HepG2 (cell line): Measurements from ENCODE around the gene TIPIN. TPM values are rescaled to one million over a fixed set of nuclear protein-coding genes. Genes with fewer than 3 reads are reported as not detected.
A peak's percentile ranks its signal among the peaks of the same experiment; 100 is the strongest.
"Not testable (repeated sequence)": the region's sequence is repeated elsewhere in the genome, so short reads cannot be mapped to it uniquely, and the experiment has no call there.

Experiments
- ATAC-seq: fragments of 200-7000 bp; cut with Tn5 transposase; 3 replicates; pipeline ENCODE4 v1.9.1; 2020; ENCODE audit warnings: mild to moderate bottlenecking, moderate library complexity
- BruUV-seq: library from RNA; stranded (reverse); fragments of 400-500 nt; replicated peaks from 2 replicates; lab custom pipeline; 2021; lab: Mats Ljungman, UMichigan
- CTCF ChIA-PET: fragments of 300-600 bp; formaldehyde crosslinking; extraction: SDS; loops from one replicate; lab custom pipeline; 2021; ENCODE audit warnings: low total read pairs, inconsistent platforms, low intra/inter-chr PET ratio; lab: Yijun Ruan, JAX
- POLR2A ChIA-PET: fragments of 350-600 bp; sonication (Branson Sonifier 250); formaldehyde crosslinking; loops from one replicate; lab custom pipeline; 2020; ENCODE audit warnings: antibody characterized with exemption, inconsistent platforms; lab: Yijun Ruan, JAX
- DNase-seq: peaks from one replicate; pipeline ENCODE4 v3.0.0-alpha.2; 2015; ENCODE audit warnings: low spot score
- FAIRE-seq: peaks from 3 replicates; lab custom pipeline; 2011; peaks lifted over from hg19 to GRCh38; lab: Jason Lieb, UNC
- H2AFZ ChIP-seq: one replicate; pipeline ENCODE4 v1.6.1; 2011; ENCODE audit warnings: low read length, inconsistent platforms
- H3K27ac ChIP-seq: fragments of 300-600 bp; 3 replicates; pipeline ENCODE4 v1.8.0; 2011; ENCODE audit warnings: mixed run types, mild to moderate bottlenecking, mixed read lengths, low read length, inconsistent platforms; ENCODE audit not compliant: insufficient read depth; ENCODE audit errors: extremely low read length
- H3K27me3 ChIP-seq, 2 experiments: fragments of 200-600 bp in 1 of 2; 2 replicates in 1 of 2; 3 replicates in 1 of 2; pipeline versions ENCODE4 v1.6.0 to v1.8.0; 2011; ENCODE audit warnings: low read length in 2 of 2, mild to moderate bottlenecking in 2 of 2, moderate library complexity in 2 of 2, inconsistent platforms in 1 of 2; ENCODE audit not compliant: insufficient read depth in 2 of 2, control insufficient read depth in 1 of 2
- H3K36me3 ChIP-seq, 2 experiments: fragments of 200-600 bp in 1 of 2; replicated peaks in 1 of 2; 2 replicates in 1 of 2; 3 replicates in 1 of 2; pipeline versions ENCODE4 v1.5.1 to v1.8.0; 2011; ENCODE audit warnings: low read length in 2 of 2, inconsistent platforms in 1 of 2; ENCODE audit not compliant: insufficient read depth in 2 of 2, control insufficient read depth in 1 of 2
- H3K4me1 ChIP-seq: 2 replicates; pipeline ENCODE4 v1.5.1; 2012; ENCODE audit warnings: low read length, inconsistent platforms; ENCODE audit not compliant: insufficient read depth
- H3K4me2 ChIP-seq: 2 replicates; pipeline ENCODE4 v1.6.0; 2011; ENCODE audit warnings: low read depth, low read length, inconsistent platforms
- H3K4me3 ChIP-seq, 3 experiments: fragments of 200-600 bp in 1 of 3; sonication (generic), shearing (Covaris generic) in 1 of 3; replicated peaks in 1 of 3; 2 replicates each; pipeline ENCODE4 v1.5.1; 2011 to 2016; ENCODE audit warnings: low read length in 3 of 3, inconsistent platforms in 2 of 3, low read depth in 2 of 3, mild to moderate bottlenecking in 2 of 3, control low read depth in 1 of 3, mixed read lengths in 1 of 3; ENCODE audit not compliant: insufficient read depth in 1 of 3
- H3K79me2 ChIP-seq: one replicate; pipeline ENCODE4 v1.6.1; 2011; ENCODE audit warnings: low read length, inconsistent platforms; ENCODE audit not compliant: insufficient read depth
- H3K9ac ChIP-seq: 2 replicates; pipeline ENCODE4 v1.6.0; 2011; ENCODE audit warnings: mild to moderate bottlenecking, low read depth, low read length, inconsistent platforms; ENCODE audit not compliant: insufficient read depth
- H3K9me3 ChIP-seq: 2 replicates; pipeline ENCODE4 v1.5.1; 2012; ENCODE audit warnings: mild to moderate bottlenecking, low read length
- H4K20me1 ChIP-seq: 2 replicates; pipeline ENCODE4 v1.6.0; 2011; ENCODE audit warnings: inconsistent platforms, mild to moderate bottlenecking, low read length, moderate library complexity; ENCODE audit not compliant: insufficient read depth
- ATF7 ChIP-seq, 2 experiments: fragments of 450-650 bp in 1 of 2; sonication (generic) in 1 of 2; formaldehyde crosslinking in 1 of 2; IDR thresholded peaks; 2 replicates each; pipeline versions ENCODE4 v1.4.0 to v1.6.1; 2016 to 2020; ENCODE audit warnings: antibody characterized with exemption in 1 of 2, mild to moderate bottlenecking in 1 of 2, missing genetic modification reagents in 1 of 2
- CEBPG ChIP-seq: IDR thresholded peaks from 2 replicates; pipeline ENCODE4 v1.6.1; 2016
- TEAD3 ChIP-seq: optimal IDR thresholded peaks from 2 replicates; pipeline ENCODE3; 2016; ENCODE audit warnings: borderline replicate concordance
- ZMYM3 ChIP-seq: sonication (generic); formaldehyde crosslinking; IDR thresholded peaks from 2 replicates; pipeline ENCODE4 v1.5.1; 2020; ENCODE audit warnings: mild to moderate bottlenecking, missing genetic modification reagents
- ZNF770 ChIP-seq: sonication (generic); formaldehyde crosslinking; IDR thresholded peaks from 2 replicates; pipeline ENCODE4 v1.5.0; 2020; ENCODE audit warnings: mild to moderate bottlenecking, missing genetic modification reagents
- WGBS: methylation state at CpG from one replicate; pipeline ENCODE4 v1.1.6; 2017; ENCODE audit warnings: low lambda C conversion rate; 5-methylcytosine and 5-hydroxymethylcytosine counted together
- in situ Hi-C: cut with HindIII; loops from 2 replicates; pipeline ENCODE4 v1.10.0; 2017; ENCODE audit warnings: low pct_unique_long_range_greater_than_20kb; ENCODE audit not compliant: extremely low pct_ligation_motif_present
- intact Hi-C: fragments of 100-400 bp; cut with micrococcal nuclease; formaldehyde crosslinking; loops from one replicate; pipeline ENCODE4 v1.10.0; 2022; ENCODE audit not compliant: unreplicated experiment
- polyA plus RNA-seq, 8 experiments: library from polyadenylated mRNA; depleted of rRNA in 3 of 8; stranded (reverse) in 7 of 8; unstranded in 1 of 8; fragments of >200 nt; fragmentation: Illumina TruSeq in 4 of 8; extraction: Trizol in 4 of 8; gene quantifications; 2 replicates each; pipeline versions ENCODE4 v1.2.1 to v1.2.3, GENCODE V29; 2011 to 2016; ENCODE audit warnings: low read depth in 4 of 8, missing spikeins in 1 of 8, mixed read lengths in 1 of 8; ENCODE audit not compliant: insufficient read depth in 1 of 8
- total RNA-seq, 5 experiments: library from RNA; depleted of rRNA; stranded (reverse); fragments of >200 nt; fragmentation: Illumina TruSeq; extraction: Trizol; gene quantifications; 2 replicates each; pipeline ENCODE4 v1.2.3, GENCODE V29; 2016; ENCODE audit warnings: low read depth in 1 of 5

TIPIN gene
- total and polyA plus RNA-seq, 2 of the 13 experiments (the other 11 are each of a cell fraction or from before 2014, with no cell fraction given) = 2.7 to 28.6 TPM

- peak; percentile 91 for TF ChIP-seq ZNF770 (CRISPR knock-in tag)
- TF ChIP-seq ATF7 (IDR thresholded peaks at IDR 0.05) = peak; percentile 52
- TF ChIP-seq ATF7 (CRISPR knock-in tag; IDR thresholded peaks at IDR 0.05) = not testable (repeated sequence)
- peak; percentile 63 for TF ChIP-seq CEBPG (CRISPR knock-in tag)
- peak; percentile 45; the same call in 1 of the 2 replicates for TF ChIP-seq ZMYM3 (CRISPR knock-in tag)
- TF ChIP-seq TEAD3 (CRISPR knock-in tag) = peak; percentile 60
- TF ChIP-seq, all 625 proteins: peak for 5; not testable (repeated sequence) for 620
- peaks cover 24% of the 10 kb centered on the region for H3K4me1 ChIP-seq
- H3K79me2 ChIP-seq, ATAC-seq, H3K4me2 ChIP-seq, FAIRE-seq, H4K20me1 ChIP-seq, BruUV-seq, H3K4me3 ChIP-seq, intact Hi-C loops, H3K9ac ChIP-seq, in situ Hi-C loops, CTCF ChIA-PET, H2AFZ ChIP-seq, H3K36me3 ChIP-seq, H3K27me3 ChIP-seq, POLR2A ChIA-PET, H3K27ac ChIP-seq, H3K9me3 ChIP-seq, DNase-seq: not testable (repeated sequence)
- 47% methylated on average over 15 of the region's 15 CpGs for WGBS
Measured at GRCh38 chr15:66361745-66362460, 5.4 kb upstream of the TIPIN start.
